ENCODE data around the gene KCNJ8. TPM values are rescaled to one million over a fixed set of nuclear protein-coding genes. Genes with fewer than 3 reads are reported as not detected.

Gene KCNJ8
- total RNA-seq, 1 experiment from 2014 or later, result not detected

- peaks cover 24% of the 10 kb centered on the region for H3K27me3 Mint-ChIP-seq (ENCODE audit: insufficient read depth, unreplicated experiment)
Observed at GRCh38 chr12:21775133-21775820, 771 bp upstream of the KCNJ8 start.

GRCh38 chr12:21773806-21774205 is 700 bp downstream of the KCNJ8 start:
- POLR2A ChIA-PET, result no interaction called here
- BruUV-seq (replicated peaks), result no TSS peak
- H3K4me3 Mint-ChIP-seq (ENCODE audit: unreplicated experiment), result no peak overlapping the region

More at GRCh38 chr12:21775133-21775820, 771 bp upstream of the KCNJ8 start:
- no peaks in the 10 kb centered on the region for H3K36me3 Mint-ChIP-seq (ENCODE audit: insufficient read depth, unreplicated experiment)
- no peak overlapping the region for H3K4me3 Mint-ChIP-seq (ENCODE audit: unreplicated experiment)
- H3K4me1 Mint-ChIP-seq (ENCODE audit: insufficient read depth, unreplicated experiment), result no peaks in the 10 kb centered on the region
- ChIA-PET CTCF (no interaction called here), POLR2A (no interaction called here)
- intact Hi-C loops (cut with micrococcal nuclease), result no loop called here
- H3K27ac Mint-ChIP-seq (ENCODE audit: low read depth, unreplicated experiment), result no peak overlapping the region
- no peak for DNase-seq (ENCODE audit: unreplicated experiment)
- TF ChIP-seq CTCF (IDR thresholded peaks at IDR 0.05; ENCODE audit: unreplicated experiment), result no peak
- H3K9me3 Mint-ChIP-seq (ENCODE audit: unreplicated experiment), result no peaks in the 10 kb centered on the region
- no TSS peak for BruUV-seq (replicated peaks)

GRCh38 chr12:21773263-21773741 is 1.2 kb downstream of the KCNJ8 start:
- DNase-seq (ENCODE audit: unreplicated experiment), result peak; percentile 5
- CTCF ChIA-PET, result no interaction called here

More at GRCh38 chr12:21773806-21774205, 700 bp downstream of the KCNJ8 start:
- TF ChIP-seq CTCF (IDR thresholded peaks at IDR 0.05; ENCODE audit: unreplicated experiment), result no peak
- Mint-ChIP-seq H3K9me3 (ENCODE audit: unreplicated experiment) (no peaks in the 10 kb centered on the region), H3K27me3 (ENCODE audit: insufficient read depth, unreplicated experiment) (peaks cover 24% of the 10 kb centered on the region), H3K4me1 (ENCODE audit: insufficient read depth, unreplicated experiment) (no peaks in the 10 kb centered on the region), H3K36me3 (ENCODE audit: insufficient read depth, unreplicated experiment) (no peaks in the 10 kb centered on the region), H3K27ac (ENCODE audit: low read depth, unreplicated experiment) (no peak overlapping the region)
- CTCF ChIA-PET, result no interaction called here
- intact Hi-C loops (cut with micrococcal nuclease), result no loop called here
- DNase-seq (ENCODE audit: unreplicated experiment), result no peak

GRCh38 chr12:21771311-21771710 is 3.2 kb downstream of the KCNJ8 start:
- no peaks in the 10 kb centered on the region for H3K4me1 Mint-ChIP-seq (ENCODE audit: insufficient read depth, unreplicated experiment)
- no TSS peak for BruUV-seq (replicated peaks)
- H3K27me3 Mint-ChIP-seq (ENCODE audit: insufficient read depth, unreplicated experiment), result peaks cover 10% of the 10 kb centered on the region
- no peak overlapping the region for H3K27ac Mint-ChIP-seq (ENCODE audit: low read depth, unreplicated experiment)
- no peaks in the 10 kb centered on the region for H3K9me3 Mint-ChIP-seq (ENCODE audit: unreplicated experiment)
- ChIA-PET POLR2A (no interaction called here), CTCF (no interaction called here)
- no peak for TF ChIP-seq CTCF (IDR thresholded peaks at IDR 0.05; ENCODE audit: unreplicated experiment)
- no peak for DNase-seq (ENCODE audit: unreplicated experiment)
- H3K4me3 Mint-ChIP-seq (ENCODE audit: unreplicated experiment), result no peak overlapping the region
- intact Hi-C loops (cut with micrococcal nuclease), result no loop called here
- no peaks in the 10 kb centered on the region for H3K36me3 Mint-ChIP-seq (ENCODE audit: insufficient read depth, unreplicated experiment)

More at GRCh38 chr12:21773263-21773741, 1.2 kb downstream of the KCNJ8 start:
- intact Hi-C loops (cut with micrococcal nuclease), result no loop called here
- Mint-ChIP-seq H3K4me1 (ENCODE audit: insufficient read depth, unreplicated experiment) (no peaks in the 10 kb centered on the region), H3K27ac (ENCODE audit: low read depth, unreplicated experiment) (no peak overlapping the region), H3K27me3 (ENCODE audit: insufficient read depth, unreplicated experiment) (peaks cover 21% of the 10 kb centered on the region), H3K36me3 (ENCODE audit: insufficient read depth, unreplicated experiment) (no peaks in the 10 kb centered on the region), H3K9me3 (ENCODE audit: unreplicated experiment) (no peaks in the 10 kb centered on the region), H3K4me3 (ENCODE audit: unreplicated experiment) (no peak overlapping the region)
- BruUV-seq (replicated peaks), result no TSS peak
- no peak for TF ChIP-seq CTCF (IDR thresholded peaks at IDR 0.05; ENCODE audit: unreplicated experiment)
- POLR2A ChIA-PET, result no interaction called here

Data from MCF 10A (cell line).